Esophagus muscularis mucosa (tissue), 4 donors: ENCODE data around the gene GPR61. TPM values are rescaled to one million over a fixed set of nuclear protein-coding genes. Genes with fewer than 3 reads are reported as not detected.

Experiments
- DNase-seq: peaks from one replicate; pipeline ENCODE4 v3.0.0-alpha.2; 2017; ENCODE audit errors: extremely low spot score
- H3K27ac ChIP-seq, 4 donors: fragments of 200-600 bp; sonication (generic); replicated peaks in 1 of 4; 1 replicate in 3 of 4; 2 replicates in 1 of 4; pipeline ENCODE4 v1.5.1; 2016 to 2019; ENCODE audit warnings: mild to moderate bottlenecking in 1 of 4
- H3K27me3 ChIP-seq, 4 donors: fragments of 200-600 bp; sonication (generic); one replicate each; pipeline versions ENCODE4 v1.5.1 to v1.6.0; 2016 to 2019
- H3K36me3 ChIP-seq, 4 donors: fragments of 200-600 bp; sonication (generic); one replicate each; pipeline ENCODE4 v1.5.1; 2016 to 2019
- H3K4me1 ChIP-seq, 4 donors: fragments of 200-600 bp; sonication (generic); one replicate each; pipeline ENCODE4 v1.5.1; 2016 to 2019
- H3K4me3 ChIP-seq, 4 donors: fragments of 200-600 bp; sonication (generic); 1 replicate in 2 of 4; 2 replicates in 2 of 4; pipeline ENCODE4 v1.5.1; 2016 to 2019; ENCODE audit warnings: mild to moderate bottlenecking in 4 of 4, moderate library complexity in 1 of 4
- H3K9me3 ChIP-seq, 4 donors: fragments of 200-600 bp; sonication (generic); 1 replicate in 3 of 4; 2 replicates in 1 of 4; pipeline ENCODE4 v1.5.1; 2016 to 2019
- CTCF ChIP-seq, 3 experiments: fragments of 200-600 bp in 2 of 3; fragments of 450-650 bp in 1 of 3; sonication (generic) in 2 of 3; IDR thresholded peaks; one replicate each; pipeline ENCODE4 v1.5.1; 2017 to 2019; ENCODE audit warnings: antibody characterized with exemption in 3 of 3, mild to moderate bottlenecking in 2 of 3, moderate library complexity in 1 of 3
- EP300 ChIP-seq: sonication (generic); formaldehyde crosslinking; IDR thresholded peaks from one replicate; pipeline ENCODE4 v1.6.1; 2017; ENCODE audit warnings: antibody characterized with exemption
- POLR2A ChIP-seq: fragments of 450-650 bp; IDR thresholded peaks from one replicate; pipeline ENCODE4 v1.6.1; 2017; ENCODE audit warnings: antibody characterized with exemption, moderate library complexity, mild to moderate bottlenecking, low read depth
- POLR2AphosphoS5 ChIP-seq, 2 donors: sonication (generic); formaldehyde crosslinking; IDR thresholded peaks; one replicate each; pipeline ENCODE4 v1.6.1; 2017; ENCODE audit warnings: antibody characterized with exemption in 2 of 2
- WGBS: methylation state at CpG from one replicate; pipeline ENCODE4 v1.1.5; 2018; 5-methylcytosine and 5-hydroxymethylcytosine counted together
- intact Hi-C: fragments of 100-400 bp; cut with DNase I; formaldehyde crosslinking; loops from one replicate; pipeline ENCODE4 v1.15.1; 2023
- total RNA-seq, 4 donors: library from RNA; depleted of rRNA; stranded (reverse); fragments of >200 nt; gene quantifications; one replicate each; pipeline versions ENCODE4 v1.1.0 to v1.2.1, GENCODE V29; 2016

Gene GPR61
- total RNA-seq, 4 donors from 2014 or later = not detected

- peaks cover 32 to 47% (median 32%) of the 10 kb centered on the region in 4 donors for H3K4me1 ChIP-seq
- peak overlapping the region; percentile 7 to 43 (median 20) for H3K4me3 ChIP-seq
- no peak overlapping the region for H3K27ac ChIP-seq
- H3K9me3 ChIP-seq = no peaks in the 10 kb centered on the region
- no peak for TF ChIP-seq CTCF (IDR thresholded peaks at IDR 0.05)
- TF ChIP-seq POLR2AphosphoS5 (IDR thresholded peaks at IDR 0.05) = no peak
- no peak for TF ChIP-seq EP300
- TF ChIP-seq POLR2A = no peak
- intact Hi-C loops = loop anchor here (2.0 to 5.0 kb wide), 2 partner anchors 41 to 105 kb away; partner anchors contain the start of gene PSMA5
- no peaks in the 10 kb centered on the region for H3K27me3 ChIP-seq
- DNase-seq = no peak
- WGBS = 41% methylated on average over 16 of the region's 16 CpGs
- H3K36me3 ChIP-seq = no peaks in the 10 kb centered on the region
Observed at GRCh38 chr1:109531826-109532364, 7.8 kb upstream of the GPR61 start.

GRCh38 chr1:109532365-109533136 lies 7.1 kb upstream of the GPR61 start:
- Histone ChIP-seq H3K27ac (peak overlapping the region; percentile 7 to 65 (median 56)), H3K9me3 (no peaks in the 10 kb centered on the region), H3K4me3 (peak overlapping the region; percentile 7 to 43 (median 20)), H3K36me3 (no peaks in the 10 kb centered on the region), H3K4me1 (peaks cover 32 to 47% (median 32%) of the 10 kb centered on the region in 4 donors), H3K27me3 (no peaks in the 10 kb centered on the region)
- WGBS = 16% methylated on average over 11 of the region's 12 CpGs
- no peak for TF ChIP-seq POLR2A
- peak; percentile 47 to 99 (median 98) for TF ChIP-seq CTCF (IDR thresholded peaks at IDR 0.05)
- no peak for TF ChIP-seq EP300
- peak in 1 of 2 donors; percentile 43 for TF ChIP-seq POLR2AphosphoS5 (IDR thresholded peaks at IDR 0.05)
- DNase-seq = no peak
- intact Hi-C loops = loop anchor here (2.0 to 5.0 kb wide), 2 partner anchors 42 to 105 kb away; partner anchors contain the start of gene PSMA5

- 93% methylated on average over 1 of the region's 1 CpG for WGBS
- TF ChIP-seq CTCF (IDR thresholded peaks at IDR 0.05) (no peak), EP300 (no peak), POLR2A (no peak), POLR2AphosphoS5 (IDR thresholded peaks at IDR 0.05) (no peak)
- H3K4me1 ChIP-seq = peaks cover 32 to 47% (median 32%) of the 10 kb centered on the region in 4 donors
- no peak overlapping the region for H3K4me3 ChIP-seq
- DNase-seq = no peak
- no peaks in the 10 kb centered on the region for H3K36me3 ChIP-seq
- H3K27me3 ChIP-seq = no peaks in the 10 kb centered on the region
- no peak overlapping the region for H3K27ac ChIP-seq
- intact Hi-C loops = loop anchor here (5.0 kb wide), 1 partner anchor 107 kb away; the partner anchor contains the start of gene PSMA5
- H3K9me3 ChIP-seq = no peaks in the 10 kb centered on the region
Observed at GRCh38 chr1:109534307-109534858, 5.3 kb upstream of the GPR61 start.

- DNase-seq = no peak
- Histone ChIP-seq H3K36me3 (no peaks in the 10 kb centered on the region), H3K4me3 (no peak overlapping the region), H3K27ac (peak overlapping the region; percentile 28 to 69 (median 58)), H3K4me1 (peaks cover 32 to 41% (median 32%) of the 10 kb centered on the region in 4 donors), H3K27me3 (no peaks in the 10 kb centered on the region), H3K9me3 (no peaks in the 10 kb centered on the region)
- no peak for TF ChIP-seq EP300
- no peak for TF ChIP-seq CTCF (IDR thresholded peaks at IDR 0.05)
- TF ChIP-seq POLR2AphosphoS5 (IDR thresholded peaks at IDR 0.05) = no peak
- TF ChIP-seq POLR2A = no peak
- 54% methylated on average over 4 of the region's 4 CpGs for WGBS
- intact Hi-C loops = no loop called here
Observed at GRCh38 chr1:109535481-109535880, 4.2 kb upstream of the GPR61 start.
